Measurements from ENCODE around the gene SYTL1. TPM values are rescaled to one million over a fixed set of nuclear protein-coding genes. Genes with fewer than 3 reads are reported as not detected.

SYTL1 gene
- total RNA-seq, 2 experiments from 2014 or later: 39.6 to 45.5 TPM

DNA sequence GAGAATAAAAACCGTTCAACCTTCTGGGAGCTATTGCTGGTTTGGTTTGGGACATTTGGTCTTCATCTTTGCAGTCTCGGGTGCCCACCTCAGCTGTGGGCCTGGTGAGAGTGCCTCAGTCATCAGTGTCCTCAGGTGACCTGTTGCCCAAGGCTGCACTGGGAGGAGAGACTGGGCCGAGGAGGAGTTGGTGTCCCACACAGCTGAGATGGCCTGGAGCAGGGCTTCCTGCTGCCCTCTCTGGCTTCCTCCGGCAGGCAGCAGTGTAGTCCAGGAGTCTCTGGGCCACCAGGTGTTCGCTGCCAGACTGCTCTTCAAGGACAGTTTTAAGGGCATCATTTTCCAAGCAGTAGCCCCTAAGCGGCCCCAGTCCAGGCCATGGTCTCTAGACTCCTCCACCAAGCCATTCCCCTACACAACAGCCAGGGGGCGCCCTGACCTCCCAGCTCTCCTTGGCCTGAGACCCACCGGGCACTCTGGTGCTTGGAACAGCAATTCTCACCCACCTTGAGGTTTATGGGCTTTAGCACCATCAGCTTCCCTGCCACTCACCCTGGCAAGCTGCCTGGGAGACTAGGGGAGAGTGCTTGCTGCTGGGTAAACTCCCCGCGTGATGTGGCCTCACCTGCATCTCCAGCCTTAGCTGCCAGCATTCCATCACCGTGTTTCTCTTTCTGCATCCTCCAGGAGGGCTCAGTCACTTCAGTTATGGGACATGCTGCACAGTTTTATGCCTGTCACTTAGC lies 9.1 kb upstream of the SYTL1 start:
- H3K27ac Mint-ChIP-seq: no peak overlapping the region
- H3K4me1 Mint-ChIP-seq: peaks cover 27% of the 10 kb centered on the region
- H3K36me3 Mint-ChIP-seq: peaks cover 15% of the 10 kb centered on the region
- H3K9me3 Mint-ChIP-seq: no peaks in the 10 kb centered on the region
- no peaks in the 10 kb centered on the region for H3K27me3 Mint-ChIP-seq
- DNase-seq: peak; percentile 56
- no peak overlapping the region for H3K4me3 Mint-ChIP-seq

DNA sequence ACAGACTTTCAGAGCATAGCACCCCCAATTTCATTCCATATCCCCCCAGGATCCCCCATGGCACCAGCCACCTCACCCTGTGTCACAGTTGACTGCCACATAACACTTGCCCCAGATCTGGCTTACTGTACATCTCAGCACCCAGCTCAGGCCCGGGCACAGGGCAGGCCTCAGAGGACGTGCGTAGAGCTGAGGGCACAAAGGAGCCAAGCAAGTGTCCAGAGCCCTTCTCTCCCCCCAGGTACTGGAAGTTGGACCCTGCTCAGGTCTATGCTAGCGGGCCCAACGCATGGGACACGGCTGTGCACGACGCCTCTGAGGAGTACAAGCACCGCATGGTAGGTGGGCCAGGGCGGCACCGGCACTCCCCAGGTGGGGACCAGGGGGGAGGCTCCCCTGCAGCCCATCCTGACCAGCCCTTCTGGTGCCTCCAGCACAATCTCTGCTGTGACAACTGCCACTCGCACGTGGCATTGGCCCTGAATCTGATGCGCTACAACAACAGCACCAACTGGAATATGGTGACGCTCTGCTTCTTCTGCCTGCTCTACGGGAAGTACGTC lies 8.0 kb upstream of the SYTL1 start:
- Mint-ChIP-seq H3K9me3 (no peaks in the 10 kb centered on the region), H3K36me3 (peaks cover 15% of the 10 kb centered on the region), H3K27ac (no peak overlapping the region), H3K4me3 (no peak overlapping the region), H3K27me3 (no peaks in the 10 kb centered on the region), H3K4me1 (peaks cover 18% of the 10 kb centered on the region)
- no peak for DNase-seq

DNA sequence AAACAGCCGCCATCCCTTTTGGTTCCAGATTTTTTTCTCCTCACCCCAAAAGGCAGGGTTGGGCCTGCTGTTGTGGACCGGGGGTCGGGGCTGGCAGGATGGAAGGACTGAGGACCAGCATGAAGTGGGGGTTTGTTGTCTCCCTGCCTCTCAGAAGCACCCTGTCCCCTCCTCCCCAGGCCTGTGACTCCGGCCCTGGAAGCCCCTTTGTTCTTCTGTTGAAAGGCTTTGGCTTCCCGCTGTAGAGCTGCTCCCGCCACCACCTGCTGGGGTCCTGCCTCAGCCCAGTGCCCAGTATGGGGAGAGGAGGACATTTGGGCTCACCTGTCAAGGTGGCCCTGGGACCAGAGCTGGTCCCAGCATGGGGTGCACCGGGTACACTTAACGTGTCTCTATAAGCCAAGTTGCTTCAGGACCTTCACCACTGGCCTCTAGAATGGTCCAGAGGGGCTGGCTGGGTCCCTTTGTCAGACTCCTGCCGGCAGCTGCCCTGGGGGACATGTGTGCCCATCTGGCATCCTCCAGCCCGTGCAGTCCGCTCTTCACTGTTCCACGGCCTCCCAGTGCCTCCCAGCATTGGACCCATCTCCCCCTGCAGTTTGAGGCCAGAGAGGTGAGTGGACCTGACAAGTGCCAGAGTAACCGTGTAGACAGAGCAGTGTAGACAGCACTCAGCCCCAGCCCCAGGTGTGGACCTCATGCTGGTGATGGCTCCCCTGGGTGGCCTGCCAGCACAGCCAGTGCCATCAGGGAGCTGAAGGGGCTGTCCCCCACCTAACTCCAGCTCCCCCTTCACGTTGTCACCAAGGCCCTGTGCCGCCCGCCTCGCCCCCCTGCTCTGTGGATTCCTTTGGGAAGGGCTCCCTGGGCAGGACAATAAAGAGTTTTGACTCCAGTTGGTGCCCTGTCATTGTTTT lies 6.1 kb upstream of the SYTL1 start:
- Mint-ChIP-seq H3K4me1 (peaks cover 21% of the 10 kb centered on the region), H3K27ac (no peak overlapping the region), H3K27me3 (no peaks in the 10 kb centered on the region), H3K4me3 (no peak overlapping the region), H3K36me3 (peaks cover 18% of the 10 kb centered on the region), H3K9me3 (no peaks in the 10 kb centered on the region)
- no peak for DNase-seq

DNA sequence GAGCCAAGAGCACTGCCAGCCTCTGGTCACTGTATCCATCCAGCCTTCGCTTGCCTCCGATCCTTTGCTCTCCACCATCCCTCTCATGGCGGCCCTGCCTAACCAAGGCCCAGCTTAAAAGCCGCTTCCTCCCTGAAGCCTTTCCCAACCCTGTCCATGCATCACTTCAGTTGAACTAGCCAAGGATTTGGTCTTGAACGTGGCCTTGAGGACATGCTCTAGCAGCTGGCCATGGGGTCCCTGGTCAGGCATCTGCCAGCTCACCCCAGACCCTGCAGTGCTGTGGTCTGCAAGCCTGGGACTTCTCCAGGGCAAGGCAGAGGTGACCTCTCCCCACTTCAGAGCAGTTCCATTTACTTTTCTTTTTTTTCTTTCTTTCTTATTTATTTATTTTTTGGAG lies 5.1 kb upstream of the SYTL1 start:
- DNase-seq: no peak
- H3K36me3 Mint-ChIP-seq: peaks cover 18% of the 10 kb centered on the region
- no peak overlapping the region for H3K27ac Mint-ChIP-seq
- H3K9me3 Mint-ChIP-seq: no peaks in the 10 kb centered on the region
- H3K4me1 Mint-ChIP-seq: peaks cover 29% of the 10 kb centered on the region
- no peak overlapping the region for H3K4me3 Mint-ChIP-seq
- H3K27me3 Mint-ChIP-seq: no peaks in the 10 kb centered on the region

GRCh38 chr1:27338751-27339150 lies 3.1 kb upstream of the SYTL1 start:
- H3K9me3 Mint-ChIP-seq: no peaks in the 10 kb centered on the region
- H3K36me3 Mint-ChIP-seq: peaks cover 9% of the 10 kb centered on the region
- H3K27ac Mint-ChIP-seq: peak overlapping the region; percentile 49
- peaks cover 25% of the 10 kb centered on the region for H3K4me1 Mint-ChIP-seq
- H3K27me3 Mint-ChIP-seq: no peaks in the 10 kb centered on the region
- no peak overlapping the region for H3K4me3 Mint-ChIP-seq
- no peak for DNase-seq

DNA sequence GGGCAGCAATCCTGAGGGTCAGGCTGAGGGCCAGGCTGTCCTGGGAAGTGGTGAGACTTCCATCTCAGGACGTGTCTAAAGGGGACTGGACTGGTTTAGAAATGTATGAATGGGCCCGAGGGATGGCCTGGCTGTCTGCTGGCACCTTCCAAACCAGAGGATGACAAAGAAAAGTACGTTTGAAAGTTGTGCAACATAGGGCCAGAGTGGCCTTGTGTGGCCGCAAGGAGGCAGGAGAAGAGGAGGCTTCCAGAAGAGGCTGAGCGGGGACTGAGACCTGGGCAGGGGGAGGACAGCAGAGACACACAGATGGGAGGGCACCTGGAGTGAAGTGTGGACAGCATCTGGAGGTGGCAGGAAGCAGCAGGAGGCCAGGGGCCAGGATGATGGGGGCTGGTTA lies 2.6 kb upstream of the SYTL1 start:
- H3K36me3 Mint-ChIP-seq: peaks cover 9% of the 10 kb centered on the region
- peaks cover 30% of the 10 kb centered on the region for H3K4me1 Mint-ChIP-seq
- H3K27me3 Mint-ChIP-seq: no peaks in the 10 kb centered on the region
- peak overlapping the region; percentile 49 for H3K27ac Mint-ChIP-seq
- H3K4me3 Mint-ChIP-seq: no peak overlapping the region
- DNase-seq: no peak
- no peaks in the 10 kb centered on the region for H3K9me3 Mint-ChIP-seq

GRCh38 chr1:27342391-27342777 lies 562 bp downstream of the SYTL1 start:
- Mint-ChIP-seq H3K4me1 (peaks cover 36% of the 10 kb centered on the region), H3K27ac (peak overlapping the region; percentile 71), H3K36me3 (peaks cover 6% of the 10 kb centered on the region), H3K4me3 (peak overlapping the region; percentile 78), H3K9me3 (no peaks in the 10 kb centered on the region), H3K27me3 (no peaks in the 10 kb centered on the region)
- peak; percentile 28 for DNase-seq

GRCh38 chr1:27342778-27343638 lies 1.2 kb downstream of the SYTL1 start:
- peak; percentile 68 for DNase-seq
- H3K27me3 Mint-ChIP-seq: no peaks in the 10 kb centered on the region
- H3K27ac Mint-ChIP-seq: peak overlapping the region; percentile 71
- no peaks in the 10 kb centered on the region for H3K9me3 Mint-ChIP-seq
- peaks cover 36% of the 10 kb centered on the region for H3K4me1 Mint-ChIP-seq
- H3K36me3 Mint-ChIP-seq: peaks cover 6% of the 10 kb centered on the region
- peak overlapping the region; percentile 78 for H3K4me3 Mint-ChIP-seq

GRCh38 chr1:27343639-27344025 lies 1.8 kb downstream of the SYTL1 start:
- Mint-ChIP-seq H3K36me3 (peaks cover 6% of the 10 kb centered on the region), H3K4me3 (peak overlapping the region; percentile 78), H3K9me3 (no peaks in the 10 kb centered on the region), H3K4me1 (peaks cover 36% of the 10 kb centered on the region), H3K27me3 (no peaks in the 10 kb centered on the region), H3K27ac (peak overlapping the region; percentile 71)
- no peak for DNase-seq

DNA sequence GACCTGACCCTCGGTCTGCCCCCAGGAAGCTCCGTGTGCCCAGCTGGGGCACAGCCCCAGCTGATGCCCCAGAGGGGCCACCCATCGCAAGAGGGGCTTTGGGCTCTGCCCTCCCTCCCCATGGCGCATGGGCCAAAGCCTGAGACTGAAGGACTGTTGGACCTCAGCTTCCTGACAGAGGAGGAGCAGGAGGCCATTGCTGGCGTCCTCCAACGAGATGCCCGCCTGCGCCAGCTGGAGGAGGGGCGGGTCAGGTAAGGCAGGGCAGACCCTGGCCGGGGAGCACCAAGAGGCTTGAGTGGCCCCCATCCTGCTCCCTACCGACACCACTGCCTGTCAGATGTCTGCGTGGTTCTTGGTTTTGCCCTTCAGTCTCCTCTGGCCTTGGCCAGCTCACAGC lies 3.5 kb downstream of the SYTL1 start:
- H3K27ac Mint-ChIP-seq: no peak overlapping the region
- no peak overlapping the region for H3K4me3 Mint-ChIP-seq
- no peaks in the 10 kb centered on the region for H3K9me3 Mint-ChIP-seq
- H3K4me1 Mint-ChIP-seq: peaks cover 30% of the 10 kb centered on the region
- no peak for DNase-seq
- H3K27me3 Mint-ChIP-seq: no peaks in the 10 kb centered on the region
- H3K36me3 Mint-ChIP-seq: peaks cover 3% of the 10 kb centered on the region

DNA sequence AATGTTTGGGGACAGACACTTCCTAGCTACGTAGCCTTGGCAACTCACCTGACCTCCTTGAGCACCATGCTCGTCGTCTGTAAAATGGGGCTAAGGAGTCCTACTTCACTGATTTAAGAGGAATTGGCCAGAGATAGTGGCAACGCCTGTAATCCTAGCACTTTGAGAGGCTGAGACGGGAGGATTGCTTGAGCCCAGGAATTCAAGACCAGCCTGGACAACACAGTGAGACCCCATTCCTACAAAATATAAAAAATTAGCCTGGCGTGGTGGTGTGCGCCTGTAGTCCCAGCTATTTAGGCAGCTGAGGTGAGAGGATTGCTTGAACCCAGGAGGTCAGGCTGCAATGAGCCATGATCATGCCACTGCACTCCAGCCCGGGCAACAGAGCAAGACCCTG lies 4.5 kb downstream of the SYTL1 start:
- Mint-ChIP-seq H3K4me3 (no peak overlapping the region), H3K9me3 (no peaks in the 10 kb centered on the region), H3K36me3 (peaks cover 3% of the 10 kb centered on the region), H3K27ac (no peak overlapping the region), H3K27me3 (no peaks in the 10 kb centered on the region), H3K4me1 (peaks cover 21% of the 10 kb centered on the region)
- DNase-seq: no peak

GRCh38 chr1:27346991-27347624 lies 5.3 kb downstream of the SYTL1 start:
- peaks cover 16% of the 10 kb centered on the region for H3K4me1 Mint-ChIP-seq
- no peak overlapping the region for H3K27ac Mint-ChIP-seq
- H3K36me3 Mint-ChIP-seq: peaks cover 3% of the 10 kb centered on the region

GRCh38 chr1:27348861-27349783 lies 7.3 kb downstream of the SYTL1 start:
- Mint-ChIP-seq H3K27ac (no peak overlapping the region), H3K9me3 (no peaks in the 10 kb centered on the region), H3K4me1 (peaks cover 7% of the 10 kb centered on the region), H3K36me3 (peaks cover 3% of the 10 kb centered on the region), H3K4me3 (peak overlapping the region; percentile 64), H3K27me3 (no peaks in the 10 kb centered on the region)
- peak; percentile 56 for DNase-seq

More at GRCh38 chr1:27346991-27347624, 5.3 kb downstream of the SYTL1 start:
- no peak for DNase-seq
- no peaks in the 10 kb centered on the region for H3K27me3 Mint-ChIP-seq
- no peaks in the 10 kb centered on the region for H3K9me3 Mint-ChIP-seq
- no peak overlapping the region for H3K4me3 Mint-ChIP-seq

All from activated naive CD8-positive, alpha-beta T cell treated with anti-CD3 and anti-CD28 coated beads for 36 hours (primary cell).